ENCODE data around the gene PTX4. TPM values are rescaled to one million over a fixed set of nuclear protein-coding genes. Genes with fewer than 3 reads are reported as not detected.

PTX4 gene
- total RNA-seq, 1 donor from 2014 or later = not detected

DNA sequence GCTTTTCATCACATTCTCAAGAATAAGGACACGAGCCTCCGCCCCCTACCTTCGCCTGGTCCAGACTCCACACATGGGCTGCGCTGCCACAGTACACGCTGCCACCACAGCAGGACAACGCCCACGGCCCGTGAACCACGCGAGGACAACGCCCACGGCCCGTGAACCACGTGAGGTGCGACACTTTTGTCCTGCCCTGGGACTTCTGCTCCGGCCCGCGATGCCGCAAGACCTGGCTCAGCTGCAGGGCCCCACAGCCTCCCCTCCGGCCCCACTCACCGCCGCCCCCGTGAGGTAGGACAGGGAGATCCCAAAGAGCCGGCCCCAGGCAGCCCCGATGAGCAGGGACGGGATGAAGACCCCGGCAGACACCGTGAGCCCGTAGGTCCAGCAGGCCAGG, 38.5 kb downstream of the PTX4 start:
- Mint-ChIP-seq H3K9me3 (no peaks in the 10 kb centered on the region), H3K36me3 (ENCODE audit: low read depth) (peaks cover 68% of the 10 kb centered on the region), H3K27ac (no peak overlapping the region), H3K4me1 (peaks cover 2% of the 10 kb centered on the region), H3K4me3 (no peak overlapping the region), H3K27me3 (no peaks in the 10 kb centered on the region)
- ChIA-PET CTCF (no interaction called here), POLR2A (no interaction called here)
- no peak for ATAC-seq (ENCODE audit: low read depth)
- intact Hi-C loops (cut with micrococcal nuclease) = loop anchor here (10.0 kb wide), 1 partner anchor 165 kb away; the partner anchor contains the start of genes CRAMP1 and IFT140
- DNase-seq = no peak
- TF ChIP-seq, protein P1, sequence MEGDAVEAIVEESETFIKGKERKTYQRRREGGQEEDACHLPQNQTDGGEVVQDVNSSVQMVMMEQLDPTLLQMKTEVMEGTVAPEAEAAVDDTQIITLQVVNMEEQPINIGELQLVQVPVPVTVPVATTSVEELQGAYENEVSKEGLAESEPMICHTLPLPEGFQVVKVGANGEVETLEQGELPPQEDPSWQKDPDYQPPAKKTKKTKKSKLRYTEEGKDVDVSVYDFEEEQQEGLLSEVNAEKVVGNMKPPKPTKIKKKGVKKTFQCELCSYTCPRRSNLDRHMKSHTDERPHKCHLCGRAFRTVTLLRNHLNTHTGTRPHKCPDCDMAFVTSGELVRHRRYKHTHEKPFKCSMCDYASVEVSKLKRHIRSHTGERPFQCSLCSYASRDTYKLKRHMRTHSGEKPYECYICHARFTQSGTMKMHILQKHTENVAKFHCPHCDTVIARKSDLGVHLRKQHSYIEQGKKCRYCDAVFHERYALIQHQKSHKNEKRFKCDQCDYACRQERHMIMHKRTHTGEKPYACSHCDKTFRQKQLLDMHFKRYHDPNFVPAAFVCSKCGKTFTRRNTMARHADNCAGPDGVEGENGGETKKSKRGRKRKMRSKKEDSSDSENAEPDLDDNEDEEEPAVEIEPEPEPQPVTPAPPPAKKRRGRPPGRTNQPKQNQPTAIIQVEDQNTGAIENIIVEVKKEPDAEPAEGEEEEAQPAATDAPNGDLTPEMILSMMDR (IDR thresholded peaks at IDR 0.05) = no peak

GRCh38 chr16:1449201-1449788, 39.4 kb downstream of the PTX4 start:
- Mint-ChIP-seq H3K27me3 (no peaks in the 10 kb centered on the region), H3K4me3 (no peak overlapping the region), H3K36me3 (ENCODE audit: low read depth) (peaks cover 60% of the 10 kb centered on the region), H3K9me3 (no peaks in the 10 kb centered on the region), H3K4me1 (peaks cover 6% of the 10 kb centered on the region), H3K27ac (no peak overlapping the region)
- ATAC-seq (ENCODE audit: low read depth) (no peak), DNase-seq (no peak)
- intact Hi-C loops (cut with micrococcal nuclease) = no loop called here
- ChIA-PET POLR2A (no interaction called here), CTCF (no interaction called here)
- TF ChIP-seq, protein P1 (IDR thresholded peaks at IDR 0.05) = no peak

DNA sequence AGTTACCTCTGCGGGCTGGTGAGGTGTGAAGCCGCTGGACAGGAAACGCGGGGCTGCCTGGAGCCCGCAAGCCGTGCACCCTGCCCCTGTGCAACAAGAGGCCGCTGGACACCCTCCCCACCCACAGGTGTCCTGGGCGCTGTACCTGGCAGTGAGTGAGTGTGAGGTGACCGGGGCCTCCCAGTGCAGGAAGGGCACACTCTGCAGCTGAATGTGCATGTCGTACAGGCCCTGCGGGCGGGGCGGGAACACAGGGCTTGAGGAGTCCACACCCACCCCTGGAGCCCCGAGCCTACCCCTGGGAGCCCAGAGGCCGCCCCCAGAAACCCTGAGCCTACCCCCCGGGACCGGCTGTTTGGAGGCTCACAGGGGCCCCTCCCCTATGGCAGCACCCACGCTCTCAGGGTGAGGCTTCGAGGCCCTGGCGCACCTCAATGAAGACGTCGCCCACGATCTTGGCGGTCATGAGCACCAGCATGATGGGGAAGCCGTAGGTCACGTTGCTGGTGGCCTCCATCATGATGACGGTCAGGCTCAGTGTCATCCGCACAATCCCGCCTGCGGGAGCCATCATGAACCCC, 40.1 kb downstream of the PTX4 start:
- ChIA-PET CTCF (no interaction called here), POLR2A (no interaction called here)
- TF ChIP-seq, protein P1 (IDR thresholded peaks at IDR 0.05) = no peak
- Mint-ChIP-seq H3K27ac (no peak overlapping the region), H3K36me3 (ENCODE audit: low read depth) (peaks cover 53% of the 10 kb centered on the region), H3K4me3 (no peak overlapping the region), H3K4me1 (peaks cover 7% of the 10 kb centered on the region), H3K9me3 (no peaks in the 10 kb centered on the region), H3K27me3 (no peaks in the 10 kb centered on the region)
- ATAC-seq (ENCODE audit: low read depth) = no peak
- no peak for DNase-seq
- intact Hi-C loops (cut with micrococcal nuclease) = no loop called here

DNA sequence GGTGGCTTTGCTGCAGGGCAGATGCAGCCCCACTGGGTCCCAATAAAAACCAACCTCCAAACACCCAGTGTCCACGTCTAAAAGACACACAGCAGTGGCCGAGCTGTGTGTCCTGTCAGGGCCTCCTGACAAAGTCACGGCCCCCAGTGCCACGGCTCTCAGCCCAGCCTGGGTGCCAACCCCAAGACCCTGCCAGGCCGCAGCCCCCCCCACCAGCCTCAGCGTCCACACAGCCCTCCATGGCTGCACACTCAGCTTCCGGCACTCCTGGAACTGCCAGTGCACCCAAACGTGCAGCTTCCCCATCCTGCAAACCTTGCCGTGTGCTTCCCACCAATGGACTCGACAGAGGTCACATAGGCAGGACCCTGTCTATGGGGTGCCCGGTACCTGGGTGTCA, 40.8 kb downstream of the PTX4 start:
- ChIA-PET POLR2A (interaction anchor here (0.8 to 3.4 kb wide), 2 partner anchors 11 to 45 kb away, joined by 3 to 11 read pairs; partner anchors contain the start of gene TELO2), CTCF (no interaction called here)
- H3K4me3 Mint-ChIP-seq = no peak overlapping the region
- H3K27me3 Mint-ChIP-seq = no peaks in the 10 kb centered on the region
- no peak overlapping the region for H3K27ac Mint-ChIP-seq
- no peaks in the 10 kb centered on the region for H3K9me3 Mint-ChIP-seq
- H3K4me1 Mint-ChIP-seq = peaks cover 7% of the 10 kb centered on the region
- peaks cover 47% of the 10 kb centered on the region for H3K36me3 Mint-ChIP-seq (ENCODE audit: low read depth)
- DNase-seq (no peak), ATAC-seq (ENCODE audit: low read depth) (no peak)
- TF ChIP-seq, protein P1 (IDR thresholded peaks at IDR 0.05) = no peak
- intact Hi-C loops (cut with micrococcal nuclease) = no loop called here

GRCh38 chr16:1446296-1447080, 42.3 kb downstream of the PTX4 start:
- no peak for ATAC-seq (ENCODE audit: low read depth)
- Mint-ChIP-seq H3K4me3 (no peak overlapping the region), H3K9me3 (no peaks in the 10 kb centered on the region), H3K4me1 (peaks cover 7% of the 10 kb centered on the region), H3K27me3 (no peaks in the 10 kb centered on the region), H3K27ac (no peak overlapping the region), H3K36me3 (ENCODE audit: low read depth) (peaks cover 36% of the 10 kb centered on the region)
- intact Hi-C loops (cut with micrococcal nuclease) = no loop called here
- TF ChIP-seq, protein P1 (IDR thresholded peaks at IDR 0.05) = no peak
- DNase-seq = no peak
- POLR2A ChIA-PET = interaction anchor here (1.2 to 3.8 kb wide), 5 partner anchors 10 to 46 kb away, joined by 3 to 30 read pairs (median 11); partner anchors contain the start of genes TELO2 and UQCC4
- CTCF ChIA-PET = no interaction called here

All from activated B cell treated with CpG ODN at 0.5 μM for 24 hours (primary cell).